ENCODE results near the gene KIAA1614. TPM values are rescaled to one million over a fixed set of nuclear protein-coding genes. Genes with fewer than 3 reads are reported as not detected.

KIAA1614 gene
- total RNA-seq, 1 donor from 2014 or later = 0.79 TPM

- no peak for TF ChIP-seq CTCF (IDR thresholded peaks at IDR 0.05; ENCODE audit: insufficient read depth, low read length, severe bottlenecking)
- no peak overlapping the region for H3K4me3 ChIP-seq (ENCODE audit: low read depth, low read length)
- H3K27me3 ChIP-seq (ENCODE audit: control insufficient read depth, insufficient read depth, low read length) = no peaks in the 10 kb centered on the region
- no peaks in the 10 kb centered on the region for H3K36me3 ChIP-seq (ENCODE audit: control insufficient read depth, insufficient read depth, low read length)
- FAIRE-seq (no peak), DNase-seq (ENCODE audit: low read depth) (no peak)
Observed at GRCh38 chr1:180886338-180886737, 26.4 kb upstream of the KIAA1614 start.

- no peak for DNase-seq (ENCODE audit: low read depth)
- Histone ChIP-seq H3K27me3 (ENCODE audit: control insufficient read depth, insufficient read depth, low read length) (no peaks in the 10 kb centered on the region), H3K4me3 (ENCODE audit: low read depth, low read length) (no peak overlapping the region), H3K36me3 (ENCODE audit: control insufficient read depth, insufficient read depth, low read length) (no peaks in the 10 kb centered on the region)
- FAIRE-seq = no peak
- TF ChIP-seq CTCF (IDR thresholded peaks at IDR 0.05; ENCODE audit: insufficient read depth, low read length, severe bottlenecking) = no peak
Observed at GRCh38 chr1:180887841-180888240, 24.9 kb upstream of the KIAA1614 start.

GRCh38 chr1:180888870-180889269 is 23.8 kb upstream of the KIAA1614 start:
- no peak overlapping the region for H3K4me3 ChIP-seq (ENCODE audit: low read depth, low read length)
- FAIRE-seq (no peak), DNase-seq (ENCODE audit: low read depth) (no peak)
- H3K36me3 ChIP-seq (ENCODE audit: control insufficient read depth, insufficient read depth, low read length) = no peaks in the 10 kb centered on the region
- H3K27me3 ChIP-seq (ENCODE audit: control insufficient read depth, insufficient read depth, low read length) = no peaks in the 10 kb centered on the region
- TF ChIP-seq CTCF (IDR thresholded peaks at IDR 0.05; ENCODE audit: insufficient read depth, low read length, severe bottlenecking) = no peak

- no peaks in the 10 kb centered on the region for H3K27me3 ChIP-seq (ENCODE audit: control insufficient read depth, insufficient read depth, low read length)
- DNase-seq (ENCODE audit: low read depth) (no peak), FAIRE-seq (no peak)
- TF ChIP-seq CTCF (IDR thresholded peaks at IDR 0.05; ENCODE audit: insufficient read depth, low read length, severe bottlenecking) = no peak
- no peaks in the 10 kb centered on the region for H3K36me3 ChIP-seq (ENCODE audit: control insufficient read depth, insufficient read depth, low read length)
- H3K4me3 ChIP-seq (ENCODE audit: low read depth, low read length) = no peak overlapping the region
Observed at GRCh38 chr1:180889325-180889724, 23.4 kb upstream of the KIAA1614 start.

GRCh38 chr1:180892272-180892671 is 20.4 kb upstream of the KIAA1614 start:
- FAIRE-seq (no peak), DNase-seq (ENCODE audit: low read depth) (no peak)
- TF ChIP-seq CTCF (IDR thresholded peaks at IDR 0.05; ENCODE audit: insufficient read depth, low read length, severe bottlenecking) = no peak
- Histone ChIP-seq H3K4me3 (ENCODE audit: low read depth, low read length) (no peak overlapping the region), H3K36me3 (ENCODE audit: control insufficient read depth, insufficient read depth, low read length) (no peaks in the 10 kb centered on the region), H3K27me3 (ENCODE audit: control insufficient read depth, insufficient read depth, low read length) (no peaks in the 10 kb centered on the region)

GRCh38 chr1:180892675-180893074 is 20.0 kb upstream of the KIAA1614 start:
- no peak for TF ChIP-seq CTCF (IDR thresholded peaks at IDR 0.05; ENCODE audit: insufficient read depth, low read length, severe bottlenecking)
- DNase-seq (ENCODE audit: low read depth) (no peak), FAIRE-seq (no peak)
- H3K27me3 ChIP-seq (ENCODE audit: control insufficient read depth, insufficient read depth, low read length) = no peaks in the 10 kb centered on the region
- no peak overlapping the region for H3K4me3 ChIP-seq (ENCODE audit: low read depth, low read length)
- no peaks in the 10 kb centered on the region for H3K36me3 ChIP-seq (ENCODE audit: control insufficient read depth, insufficient read depth, low read length)

All from bronchial epithelial cell (primary cell).